Stimulated activated CD8-positive, alpha-beta memory T cell treated with anti-CD3 and anti-CD28 coated beads, Interleukin-7, amount 100 ng/mL, for 4 hours (primary cell): Measurements from ENCODE around the gene KCNIP4.

Experiments
- DNase-seq, 2 donors: peaks; one replicate each; pipeline ENCODE4 v3.0.0-alpha.2; 2020; ENCODE audit warnings: low read depth in 2 of 2

The KCNIP4 gene

DNA sequence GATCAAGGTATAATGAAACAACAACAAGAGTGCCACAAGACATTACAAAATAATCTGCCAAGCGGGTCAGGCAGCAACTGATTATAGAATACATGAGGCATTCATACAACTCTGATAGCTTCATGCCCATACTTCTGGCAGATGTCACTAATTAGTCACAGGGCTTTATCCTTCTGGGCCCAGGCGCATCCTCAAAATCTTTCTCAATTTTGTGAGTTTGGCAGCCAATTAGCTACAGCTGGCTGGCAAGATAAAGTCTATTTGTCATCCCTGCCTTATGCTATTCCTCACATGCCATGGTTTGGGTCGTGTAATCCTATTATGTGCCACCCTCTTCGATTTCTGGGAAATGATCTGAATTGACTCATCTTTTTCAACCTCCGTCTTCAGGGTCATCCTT, 994.0 kb downstream of the KCNIP4 start:
- no peak for DNase-seq

DNA sequence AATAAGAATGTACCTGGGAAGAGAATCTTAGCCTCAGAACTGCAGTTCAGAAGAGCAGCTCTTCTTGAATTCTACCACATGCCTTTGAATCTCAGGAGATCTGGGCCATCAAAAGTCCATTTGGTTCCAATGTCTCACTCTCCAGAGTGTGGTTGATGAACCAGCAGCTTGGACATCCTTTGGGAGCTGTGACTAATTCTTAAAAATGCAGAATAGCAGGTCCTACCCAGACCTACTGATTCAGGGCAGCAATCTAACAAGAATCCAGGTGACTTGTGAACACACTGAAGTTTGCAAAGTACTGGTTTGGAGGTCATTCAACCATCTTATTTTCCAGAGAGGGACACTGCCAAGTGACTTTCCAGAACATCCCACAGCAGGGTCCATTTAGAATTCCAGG, 1003.6 kb downstream of the KCNIP4 start:
- DNase-seq, result no peak

DNA sequence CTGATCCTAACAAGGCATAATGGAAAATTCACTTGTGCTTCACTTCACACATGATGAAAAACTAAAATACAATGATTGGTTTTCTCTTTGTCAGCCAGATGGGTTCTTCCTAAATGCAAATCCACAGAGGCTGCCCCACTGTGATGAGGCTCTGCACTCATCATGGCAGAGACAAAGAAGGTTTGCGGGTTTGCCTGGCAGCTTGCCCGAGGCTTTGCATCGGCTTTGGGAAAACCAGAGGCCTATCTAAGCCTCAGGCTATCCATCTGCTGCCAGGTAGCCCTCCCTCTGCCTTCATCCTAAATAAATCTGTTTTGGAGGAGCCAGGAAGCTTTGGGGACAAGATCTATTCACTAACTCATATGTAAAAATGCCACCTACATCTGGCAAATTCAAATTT, 1004.1 kb downstream of the KCNIP4 start:
- DNase-seq, result no peak

DNA sequence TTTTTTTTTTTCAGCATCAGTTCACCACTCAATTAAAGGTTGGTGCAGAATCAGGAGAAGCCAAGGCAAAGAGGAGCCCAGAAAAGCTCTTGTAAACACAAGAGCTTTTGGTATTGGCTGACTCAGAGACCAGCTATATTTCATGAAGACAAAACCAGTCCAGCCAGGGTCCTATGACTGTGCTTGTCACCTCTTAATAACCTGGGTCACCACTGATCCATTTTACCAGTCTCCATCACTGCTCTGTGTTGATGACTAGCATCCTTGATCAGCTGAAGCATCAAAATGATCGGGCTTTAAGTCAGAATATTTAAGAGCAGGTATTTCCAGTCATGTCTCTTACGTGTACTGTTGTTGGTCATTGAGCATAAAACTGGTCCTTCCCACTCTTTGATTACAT, 1010.4 kb downstream of the KCNIP4 start:
- no peak for DNase-seq

DNA sequence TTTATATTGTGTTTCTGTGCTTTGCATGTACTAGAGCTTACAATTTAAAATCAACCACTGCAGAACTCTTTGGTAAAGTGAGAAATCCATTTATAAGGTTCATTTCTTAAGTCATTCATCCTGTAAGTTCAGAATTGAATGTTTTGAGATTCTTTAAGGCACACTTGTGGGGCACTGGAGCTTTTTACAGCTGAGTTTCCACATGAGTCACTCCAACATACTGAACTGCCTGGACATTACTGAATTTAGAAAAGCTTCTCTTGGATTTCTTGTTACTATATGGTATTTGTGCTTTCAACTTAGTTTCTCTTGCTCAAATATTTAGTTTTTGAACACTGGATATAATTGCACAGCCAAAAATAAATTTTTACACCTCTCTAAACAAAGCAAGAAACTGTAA, 1022.0 kb downstream of the KCNIP4 start:
- no peak for DNase-seq

DNA sequence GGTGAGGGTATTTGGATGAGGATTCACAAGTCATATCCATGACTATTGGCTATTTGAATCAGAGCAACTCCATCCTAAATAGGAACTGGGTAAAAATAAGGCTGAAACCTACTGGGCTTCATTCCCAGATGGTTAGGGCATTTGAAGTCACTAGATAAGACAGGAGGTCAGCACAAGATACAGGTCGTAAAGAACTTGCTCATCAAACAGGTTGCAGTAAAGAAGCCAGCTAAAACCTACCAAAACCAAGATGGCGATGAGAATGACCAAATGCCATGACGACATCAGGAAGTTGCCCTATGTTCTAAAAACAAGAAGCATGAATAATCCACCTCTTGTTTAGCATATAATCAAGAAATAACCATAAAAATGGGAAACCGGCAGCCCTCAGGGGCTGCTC, 1023.4 kb downstream of the KCNIP4 start:
- DNase-seq, result no peak

DNA sequence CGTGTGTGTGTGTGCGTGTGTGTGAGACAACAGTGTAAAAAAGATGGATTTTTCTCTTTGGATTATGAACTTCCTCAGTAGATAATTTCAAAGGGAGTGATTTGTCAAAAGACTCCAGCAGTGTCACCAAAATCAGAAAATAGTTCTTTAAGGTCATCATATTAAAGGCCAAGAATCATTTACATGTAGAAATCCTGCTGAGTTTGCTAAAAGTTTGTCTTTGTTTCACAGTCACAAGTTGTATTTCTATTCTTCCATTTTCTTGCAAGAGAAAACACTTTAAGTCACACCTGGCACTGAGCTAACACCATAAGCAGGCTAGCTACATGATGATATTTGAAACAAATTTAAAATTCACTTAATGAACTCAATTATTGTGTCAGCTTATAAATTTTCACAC, 1025.6 kb downstream of the KCNIP4 start:
- DNase-seq, result no peak

DNA sequence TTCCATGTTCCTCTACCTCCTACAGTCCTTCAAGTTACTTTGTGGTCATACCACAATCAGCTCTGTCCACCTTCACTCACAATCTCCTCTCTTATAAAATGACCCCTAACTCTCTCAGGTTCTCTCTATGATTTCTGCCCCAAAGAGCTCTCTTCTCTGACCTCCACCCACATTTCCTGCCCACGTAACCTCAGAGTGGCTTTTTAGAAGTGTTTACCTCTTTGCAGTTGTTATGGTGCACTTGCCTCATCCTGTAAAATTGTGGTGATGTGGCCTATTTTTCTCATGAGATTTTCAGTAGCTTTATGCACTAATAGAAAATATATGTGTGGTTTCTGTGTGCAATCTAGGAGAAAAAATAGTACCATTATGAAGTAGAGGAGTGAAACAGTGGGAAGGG, 1032.5 kb downstream of the KCNIP4 start:
- no peak for DNase-seq

DNA sequence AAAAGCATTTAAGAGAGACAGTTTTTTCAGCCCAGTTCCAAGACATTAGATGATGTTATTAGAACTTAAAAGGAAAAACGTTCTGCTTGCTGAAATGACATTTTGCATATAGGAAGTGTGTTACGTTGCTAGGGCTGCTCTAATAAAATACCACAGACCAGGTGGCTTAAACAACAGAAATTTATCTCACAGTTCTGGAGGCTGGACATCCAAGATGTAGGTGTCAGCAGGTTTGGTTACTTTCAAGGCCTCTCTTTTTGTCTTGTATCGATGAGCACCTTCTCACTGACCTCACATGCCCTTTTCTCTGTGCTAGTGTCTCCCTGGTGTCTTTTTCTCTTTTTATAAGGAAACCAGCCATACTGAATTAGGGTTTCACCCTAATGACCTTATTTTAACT, 1043.6 kb downstream of the KCNIP4 start:
- DNase-seq, result no peak

DNA sequence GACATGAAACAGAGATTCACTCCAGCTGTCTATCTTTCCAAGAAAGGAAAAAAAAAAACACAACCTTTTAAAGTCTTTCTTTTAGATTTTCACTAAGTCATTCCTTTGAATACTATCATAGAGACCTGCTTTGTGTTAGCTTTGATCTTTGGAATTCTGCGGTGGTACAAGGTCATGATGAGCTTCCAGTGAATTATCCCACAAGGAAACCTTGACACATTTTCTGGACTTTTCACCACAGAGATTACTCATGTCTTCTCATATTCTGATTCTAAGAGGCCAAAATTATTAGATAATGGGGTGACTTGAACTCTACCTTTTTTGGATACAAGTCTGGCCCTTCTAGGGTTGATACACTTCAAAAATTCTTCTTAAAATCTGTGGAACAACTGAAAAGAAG, 1046.7 kb downstream of the KCNIP4 start:
- DNase-seq, result no peak

DNA sequence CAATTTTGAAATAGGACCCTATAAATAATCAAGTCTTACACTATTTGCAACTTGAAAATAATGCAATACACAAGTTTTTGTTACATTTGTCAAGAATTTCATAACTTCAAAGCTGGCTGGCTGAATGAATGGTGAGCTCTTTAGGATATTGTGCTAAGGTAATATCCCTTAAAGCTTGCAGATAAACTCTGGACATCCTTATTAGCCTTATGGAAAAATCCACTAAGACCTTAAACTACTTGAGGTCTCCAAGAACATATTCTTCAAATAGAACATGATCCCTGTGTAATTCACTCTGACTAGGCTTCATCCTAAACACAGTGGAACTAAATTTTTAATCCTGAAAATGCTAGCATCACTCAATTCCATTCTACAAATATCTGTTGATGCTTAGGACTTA, 1049.0 kb downstream of the KCNIP4 start:
- DNase-seq, result no peak

DNA sequence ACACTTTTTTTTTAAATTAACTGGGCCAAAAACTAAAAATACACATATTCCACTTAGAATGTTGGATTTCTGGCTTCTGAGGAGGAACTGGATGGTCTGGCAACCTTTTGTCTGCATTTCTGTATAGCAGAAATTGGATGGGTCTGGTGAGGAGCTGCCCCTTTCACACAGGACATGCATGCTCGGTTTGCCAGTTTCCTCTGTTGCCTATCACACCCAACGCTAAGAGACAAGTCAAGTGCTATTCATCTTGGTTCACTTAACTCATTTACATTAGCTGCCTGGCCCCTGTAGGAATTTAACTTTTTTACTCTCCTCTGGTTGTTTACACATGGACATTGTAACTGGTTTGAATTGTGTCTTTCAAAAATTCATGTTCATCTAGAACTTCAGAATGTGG, 1052.6 kb downstream of the KCNIP4 start:
- no peak for DNase-seq

DNA sequence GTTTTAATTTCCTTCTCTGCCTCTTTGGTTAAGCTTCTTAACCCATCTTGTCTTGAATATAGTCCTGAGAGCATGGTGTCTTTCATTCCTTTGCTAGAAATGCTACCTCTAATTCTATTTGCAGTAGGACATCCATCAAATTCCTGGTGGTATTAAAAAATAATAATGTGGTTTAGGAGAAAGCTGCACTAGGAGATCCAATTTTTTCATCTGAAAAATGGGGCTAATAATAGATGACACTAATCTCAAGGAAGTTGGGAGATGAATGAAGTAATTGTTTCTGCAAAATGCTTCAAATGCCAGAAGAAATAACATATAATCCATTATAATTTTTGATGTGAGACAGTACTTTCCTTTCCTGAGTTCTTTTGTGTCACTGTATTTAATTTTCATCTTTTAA, 1053.4 kb downstream of the KCNIP4 start:
- no peak for DNase-seq

DNA sequence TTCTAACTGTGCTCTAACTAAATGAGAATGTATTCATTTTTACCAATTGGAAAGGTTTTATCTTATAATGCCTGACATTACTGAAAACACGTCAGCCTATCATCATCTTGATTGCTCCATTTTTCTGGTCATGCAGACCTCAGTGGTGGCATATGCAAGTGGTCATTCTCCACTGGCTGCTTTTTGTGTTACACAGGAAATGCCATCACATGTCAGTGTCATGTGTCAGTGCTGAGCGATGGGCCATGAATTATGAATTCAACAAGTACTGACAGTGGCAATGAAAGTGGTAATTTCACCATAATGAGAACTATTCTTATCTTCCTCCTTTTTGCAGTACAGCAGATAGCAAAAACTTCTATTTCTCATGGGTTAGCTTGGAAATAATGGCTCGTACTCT, 1057.8 kb downstream of the KCNIP4 start:
- no peak for DNase-seq

DNA sequence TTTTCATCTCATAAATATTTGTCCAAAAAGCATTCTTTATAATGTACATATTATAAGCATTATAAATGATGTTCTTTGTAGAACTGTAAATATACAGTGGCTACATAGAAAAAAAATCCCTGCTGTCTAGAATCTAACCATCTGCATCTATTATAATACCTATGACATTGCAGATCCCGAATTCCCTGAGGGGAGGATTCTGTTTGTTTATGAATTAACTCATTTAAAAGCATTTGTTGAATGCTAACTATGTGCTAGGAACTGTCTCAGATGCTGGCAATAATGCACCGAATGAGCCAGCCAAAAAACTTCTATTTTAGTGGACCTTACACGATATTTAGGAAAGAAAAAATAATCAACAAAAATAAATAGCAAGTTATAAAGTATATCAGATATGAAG, 1058.7 kb downstream of the KCNIP4 start:
- no peak for DNase-seq

DNA sequence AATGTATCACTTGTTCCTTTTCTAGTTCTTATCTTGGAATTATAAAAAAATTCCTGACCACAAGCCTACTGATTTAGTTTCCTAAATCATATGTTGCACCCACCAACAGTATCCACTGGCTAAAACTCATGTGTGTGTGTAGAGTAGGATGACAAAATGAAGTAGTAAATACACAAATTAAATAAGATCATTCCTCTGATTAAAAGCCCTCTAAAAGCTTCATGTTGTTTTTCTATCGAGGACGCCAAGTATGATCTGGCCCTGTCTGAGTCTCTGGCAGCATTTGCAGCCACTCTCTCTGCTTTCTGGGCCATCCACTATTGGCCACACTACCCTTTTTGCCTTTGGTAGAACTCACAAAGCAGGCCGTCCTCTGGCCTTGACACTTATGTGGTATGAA, 1064.9 kb downstream of the KCNIP4 start:
- DNase-seq, result no peak

DNA sequence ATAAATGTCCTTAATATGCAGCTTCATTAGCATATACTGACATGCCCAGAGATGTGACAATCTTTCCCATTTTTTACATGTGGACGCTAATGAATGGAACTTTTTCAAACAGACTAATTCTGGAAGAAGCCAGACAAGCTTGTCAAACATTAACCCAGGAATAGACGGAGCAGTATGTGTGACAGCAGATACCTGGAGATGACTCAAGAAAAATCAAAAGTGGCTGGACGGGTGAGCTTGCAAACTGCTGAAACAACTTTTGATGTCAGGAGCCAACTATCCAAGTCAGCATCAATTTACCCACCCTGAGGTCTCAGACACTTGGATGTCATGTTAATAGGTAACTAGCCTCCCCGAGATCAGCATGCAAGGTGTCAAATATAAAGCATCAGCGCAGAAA, 1065.3 kb downstream of the KCNIP4 start:
- no peak for DNase-seq

DNA sequence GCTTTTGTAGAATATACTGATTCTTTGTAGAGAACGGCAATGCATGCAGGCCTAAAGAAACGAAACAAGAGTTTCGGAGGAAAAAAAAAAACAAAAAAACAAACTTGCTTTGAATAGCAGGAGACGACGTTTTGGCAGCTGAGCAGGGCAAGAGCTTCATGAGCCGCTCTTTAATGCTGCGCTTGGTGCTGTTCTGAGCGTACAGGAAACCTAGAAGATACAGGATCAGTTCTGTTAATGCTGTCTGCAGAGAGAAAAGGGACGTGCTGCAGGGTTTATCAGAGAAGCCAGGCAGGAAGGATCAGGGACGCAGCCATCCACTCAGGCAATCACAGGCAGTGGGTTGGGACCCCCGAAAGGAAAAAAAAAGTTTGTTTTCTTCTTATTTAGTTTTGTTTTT, 1066.1 kb downstream of the KCNIP4 start:
- no peak for DNase-seq

DNA sequence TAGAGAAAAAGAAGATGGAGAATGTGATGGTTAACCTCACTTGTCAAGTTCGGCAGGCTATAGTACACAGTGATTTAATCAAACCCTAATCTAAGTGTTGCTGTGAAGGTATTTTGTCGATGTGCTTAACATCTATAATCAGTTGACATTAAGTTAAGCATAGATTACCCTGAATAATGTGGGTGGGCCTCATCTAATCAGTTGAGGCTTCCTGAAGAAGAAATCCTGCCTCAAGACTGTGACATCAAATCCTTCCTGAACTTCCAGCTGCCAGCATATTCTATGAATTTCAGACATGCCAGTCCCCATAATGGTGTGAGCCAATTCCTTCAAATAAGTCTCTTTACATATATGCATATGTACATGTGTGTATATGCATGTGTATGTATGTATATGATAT, 1066.9 kb downstream of the KCNIP4 start:
- DNase-seq, result no peak

DNA sequence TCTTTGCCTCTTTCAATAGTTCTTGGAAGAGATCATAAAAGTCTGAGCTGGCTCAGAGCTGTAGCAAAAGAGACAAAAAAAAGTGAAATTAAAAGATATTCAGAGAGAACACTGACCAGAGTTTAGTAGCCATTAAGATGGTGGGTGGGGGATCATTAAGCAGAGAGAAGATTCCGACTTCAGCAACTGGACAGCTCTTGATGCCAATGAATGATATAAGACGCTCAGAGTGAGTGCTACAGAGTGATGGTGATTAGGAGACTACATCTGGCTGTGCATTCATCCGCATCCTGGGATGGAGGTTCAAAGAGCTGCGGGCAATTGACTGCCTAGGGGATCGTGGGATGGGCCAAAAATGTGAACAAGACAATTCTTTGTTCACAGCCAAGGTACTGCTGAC, 1069.8 kb downstream of the KCNIP4 start:
- no peak for DNase-seq

DNA sequence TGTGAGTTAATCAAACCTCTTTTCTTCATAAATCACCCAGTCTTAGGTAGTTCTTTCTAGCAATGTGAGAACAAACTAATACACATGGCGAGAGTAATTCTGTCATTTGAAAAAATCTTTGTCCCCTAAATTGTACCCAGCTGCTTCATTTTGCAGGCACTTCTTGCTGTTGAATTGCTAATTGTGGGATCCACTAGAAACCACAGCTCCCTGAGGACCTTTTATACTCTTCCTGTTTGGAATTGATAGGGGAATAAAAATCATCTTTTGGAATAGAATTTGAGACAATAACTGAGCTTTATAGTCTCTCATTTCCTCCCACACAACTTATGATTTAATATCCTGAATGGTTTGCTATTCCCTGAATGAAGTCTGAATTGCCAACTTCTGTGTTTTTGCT, 1078.1 kb downstream of the KCNIP4 start:
- DNase-seq, result no peak

DNA sequence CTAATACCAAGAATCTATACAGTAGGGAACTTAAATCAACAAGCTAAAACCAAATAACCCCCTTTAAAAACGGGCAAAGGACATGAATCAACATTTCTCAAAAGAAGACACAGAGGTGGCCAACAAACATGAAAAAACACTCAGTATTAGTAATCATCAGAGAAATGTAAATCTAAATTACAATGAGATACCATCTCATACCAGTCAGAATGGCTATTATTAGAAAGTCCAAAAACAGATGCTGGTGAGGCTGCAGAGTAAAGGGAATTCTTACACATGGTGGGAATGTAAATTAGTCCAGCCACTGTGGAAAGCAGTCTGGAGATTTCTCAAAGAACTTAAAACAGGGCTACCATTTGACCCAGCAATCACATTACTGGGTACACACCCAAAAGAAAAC, 1080.5 kb downstream of the KCNIP4 start:
- no peak for DNase-seq

DNA sequence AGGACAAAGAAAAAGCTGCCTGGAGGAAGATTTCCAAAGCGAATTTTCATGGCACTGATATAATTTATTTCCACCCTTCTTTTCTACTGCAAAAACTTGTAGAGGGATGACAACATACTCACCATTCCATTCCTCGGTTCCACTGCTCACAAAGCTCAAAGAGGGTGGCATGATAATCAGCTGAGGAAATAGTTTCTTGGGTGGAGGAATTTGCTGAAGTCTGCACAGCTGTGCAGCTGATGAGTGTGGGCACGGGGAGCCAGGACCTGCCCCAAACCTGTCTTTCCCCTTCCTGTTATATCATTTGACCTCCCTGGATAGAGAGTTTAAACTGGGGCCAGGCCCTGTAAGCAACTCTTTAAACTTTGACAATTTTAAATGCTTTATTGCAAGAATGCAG, 1087.7 kb downstream of the KCNIP4 start:
- DNase-seq, result no peak

DNA sequence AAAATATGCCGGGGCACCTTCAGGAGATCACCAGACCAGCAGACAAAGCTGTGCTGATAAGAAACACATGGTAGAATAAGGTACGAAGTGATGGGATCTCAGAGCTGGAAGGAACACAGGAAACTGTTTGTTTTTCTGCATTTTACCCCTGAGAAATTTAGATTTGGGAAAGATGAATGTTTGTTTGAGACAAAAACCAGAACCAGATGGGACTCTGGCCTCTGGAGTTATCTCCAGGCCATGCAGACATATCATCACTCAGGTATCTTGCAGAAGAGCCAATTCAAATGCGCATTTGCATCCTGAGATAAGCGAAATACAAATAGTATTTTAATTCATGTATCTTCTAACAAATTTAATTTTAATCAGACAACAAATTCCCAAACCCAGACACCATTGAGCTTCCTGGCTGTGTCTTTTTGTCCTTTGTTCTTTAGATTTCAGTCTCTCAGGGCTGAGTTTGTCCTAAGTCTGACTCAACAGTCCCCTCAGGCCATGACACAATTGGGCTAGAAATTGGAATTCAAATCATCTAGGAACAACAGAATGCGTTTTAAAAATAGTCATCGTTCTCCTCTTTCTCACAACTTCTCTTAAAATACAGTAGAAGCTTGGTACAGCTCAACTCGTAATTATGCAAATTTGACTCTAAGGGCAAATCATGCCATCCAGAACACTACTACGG, 1089.3 kb downstream of the KCNIP4 start:
- DNase-seq, result no peak

DNA sequence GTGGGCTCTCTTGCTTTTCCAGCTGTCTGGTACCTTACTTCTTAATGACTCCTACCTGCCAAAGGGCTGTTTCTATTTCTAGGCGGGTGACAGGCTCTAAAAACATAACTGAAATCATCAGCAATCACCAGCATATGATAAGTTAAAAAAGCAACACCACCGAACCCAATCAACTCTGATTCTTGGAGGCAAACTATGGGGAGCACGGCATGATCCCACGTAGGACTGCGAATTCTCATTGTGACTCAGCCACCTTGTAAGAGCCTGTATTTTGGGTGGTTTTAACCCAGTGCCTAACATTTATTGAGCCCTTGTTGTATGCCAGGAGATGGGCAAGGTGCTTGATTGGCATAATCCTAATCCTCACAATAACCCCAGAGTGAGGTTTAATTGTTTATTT, 1091.5 kb downstream of the KCNIP4 start:
- DNase-seq, result no peak
